Fibroblast of the conjunctiva (primary cell): Measurements from ENCODE around the gene SLC35F1.
"Not testable (repeated sequence)": the region's sequence is repeated elsewhere in the genome, so short reads cannot be mapped to it uniquely, and the experiment has no call there.

Experiments used
- DNase-seq: peaks from one replicate; pipeline ENCODE4 v3.0.0-alpha.2; 2010; ENCODE audit warnings: low read depth

Gene SLC35F1

GRCh38 chr6:117927866-117928265 lies 20.8 kb downstream of the SLC35F1 start:
- no peak for DNase-seq

- no peak for DNase-seq
Measured at GRCh38 chr6:117928833-117929232, 21.8 kb downstream of the SLC35F1 start.

- DNase-seq, result no peak
Measured at GRCh38 chr6:117929501-117929900, 22.4 kb downstream of the SLC35F1 start.

DNA sequence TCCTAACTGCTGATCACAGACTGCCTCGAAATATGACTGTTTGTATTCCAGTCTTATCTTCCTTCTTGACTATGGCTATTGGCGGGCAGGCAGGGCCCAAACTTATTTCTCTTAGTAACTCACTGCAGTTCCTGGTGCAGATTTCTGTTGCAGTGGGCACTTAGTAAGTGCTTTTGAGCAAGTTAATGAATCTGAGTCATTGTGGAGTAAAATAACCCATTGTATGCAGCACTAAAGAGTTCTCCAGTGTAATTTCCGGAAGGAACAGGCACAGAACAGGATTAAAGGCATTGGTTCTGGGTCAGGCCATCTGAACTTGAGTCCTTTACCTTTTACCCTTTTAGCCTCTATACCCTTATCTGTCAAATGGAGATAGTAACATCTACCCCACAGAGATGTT lies 23.6 kb downstream of the SLC35F1 start:
- DNase-seq, result no peak

DNA sequence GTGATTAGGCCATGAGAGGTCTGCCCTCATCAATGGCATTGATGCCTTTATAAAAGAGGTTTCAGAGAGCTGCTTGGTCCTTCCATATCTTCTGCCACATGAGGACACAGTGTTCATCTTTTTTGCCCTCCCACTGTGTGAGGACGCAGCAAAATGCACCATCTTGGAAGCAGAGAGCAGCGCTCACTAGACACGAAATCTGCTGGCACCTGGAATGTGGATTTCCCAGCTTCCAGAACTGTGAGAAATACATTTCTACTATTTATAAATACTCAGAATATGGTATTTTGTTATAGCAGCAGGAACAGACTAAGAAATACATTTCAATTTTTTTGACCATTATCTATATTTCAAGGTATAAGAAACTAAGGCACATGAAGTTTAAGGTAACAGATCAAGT lies 24.9 kb downstream of the SLC35F1 start:
- DNase-seq, result no peak

- DNase-seq, result no peak
Measured at GRCh38 chr6:117932676-117933075, 25.6 kb downstream of the SLC35F1 start.

- DNase-seq, result no peak
Measured at GRCh38 chr6:117933471-117933870, 26.4 kb downstream of the SLC35F1 start.

DNA sequence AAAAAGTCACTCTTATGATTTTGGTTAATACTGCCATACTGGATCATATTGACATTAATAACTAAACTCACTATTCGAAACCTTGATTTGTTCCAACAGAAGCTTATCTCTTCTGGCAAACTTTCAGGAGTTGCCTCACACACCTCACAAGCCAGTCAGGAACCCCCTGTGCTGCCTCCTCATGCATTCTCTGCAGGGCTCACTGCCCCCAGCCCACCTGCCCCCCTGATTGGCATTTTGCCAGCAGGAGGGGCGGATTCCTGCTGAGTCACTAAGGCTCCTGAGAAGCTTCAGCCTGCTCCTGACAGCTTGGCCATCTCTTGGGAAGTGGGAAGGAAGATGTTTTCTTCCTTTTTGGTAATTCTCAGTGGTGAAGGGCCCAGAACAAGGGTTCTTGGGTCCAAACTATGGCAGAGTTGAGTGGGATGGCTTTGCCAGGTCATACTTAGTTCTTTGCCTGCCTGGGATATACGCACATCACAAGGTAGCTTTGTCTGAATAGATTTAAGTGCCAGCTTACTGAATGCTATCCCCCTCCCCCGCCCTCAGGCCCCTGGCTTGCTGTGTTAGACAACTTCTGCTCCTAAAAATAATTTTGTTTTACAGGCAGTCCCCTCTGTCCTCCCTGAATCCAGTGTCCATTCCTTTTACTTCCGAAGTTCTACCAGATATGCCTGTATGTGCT lies 31.4 kb downstream of the SLC35F1 start:
- DNase-seq, result no peak

DNA sequence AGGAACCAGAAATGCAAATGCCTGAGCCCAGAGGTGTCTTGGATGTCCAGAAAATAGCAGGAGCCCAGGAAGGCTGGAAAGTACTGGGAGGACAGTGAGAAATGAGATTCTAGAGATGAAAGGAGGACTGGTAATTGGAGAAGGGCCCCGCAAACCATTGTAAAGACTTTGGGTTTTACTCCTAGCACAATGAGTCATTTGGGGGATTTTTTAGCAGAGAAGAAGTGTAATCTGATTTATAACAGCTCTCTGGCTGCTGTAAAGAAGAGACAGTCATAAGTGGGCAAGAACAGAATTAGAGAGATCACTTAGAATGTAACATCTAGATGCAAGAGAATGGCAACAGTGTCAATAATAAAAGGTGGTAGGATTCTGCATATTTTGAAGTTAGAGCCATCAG lies 40.2 kb downstream of the SLC35F1 start:
- no peak for DNase-seq

DNA sequence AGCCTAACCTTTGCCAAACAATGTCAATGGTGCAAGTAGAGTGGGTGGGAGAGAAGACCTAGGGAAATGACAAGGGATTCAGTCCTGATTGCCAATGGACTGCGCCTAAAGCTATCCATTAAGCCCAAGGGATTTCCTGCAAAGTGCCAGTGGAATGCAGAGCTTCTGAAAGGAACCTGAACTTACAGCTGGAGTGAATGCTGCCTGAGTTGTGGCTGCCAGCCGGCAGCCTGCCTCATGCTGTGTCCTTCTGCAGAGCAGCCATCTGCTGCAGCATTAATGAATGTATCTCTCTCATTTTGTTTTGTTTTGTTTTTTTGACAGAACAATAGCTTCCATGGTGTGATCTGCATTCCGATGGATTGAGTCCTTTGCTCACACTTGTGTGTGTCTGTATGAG lies 44.7 kb downstream of the SLC35F1 start:
- no peak for DNase-seq

DNA sequence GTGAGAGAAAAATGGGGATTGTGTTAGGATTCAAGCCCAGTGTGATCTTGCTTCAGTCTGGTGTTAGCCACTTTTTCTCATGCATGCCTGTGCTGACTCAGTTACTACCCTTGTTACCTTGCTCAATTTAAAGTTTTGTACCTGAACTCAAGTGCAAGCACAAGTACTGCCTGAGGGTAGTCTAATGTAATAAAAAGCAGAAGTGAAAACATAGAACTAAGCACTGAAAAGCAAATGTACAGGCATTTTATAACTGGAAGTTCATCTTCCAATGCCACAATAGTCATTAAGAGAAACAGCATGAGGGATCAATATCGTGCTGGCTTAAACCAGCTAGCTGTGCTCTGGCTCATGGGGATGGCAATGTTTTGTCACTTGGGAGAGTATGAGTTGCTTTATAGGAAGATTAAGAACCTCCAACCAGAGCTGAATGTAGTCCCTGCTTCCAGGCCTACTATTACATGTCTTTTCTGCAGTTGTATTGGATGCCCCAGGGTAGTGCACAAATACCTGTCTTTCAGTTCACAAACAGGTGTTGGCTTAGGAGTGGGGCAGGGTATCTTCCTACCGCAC lies 48.7 kb downstream of the SLC35F1 start:
- no peak for DNase-seq

DNA sequence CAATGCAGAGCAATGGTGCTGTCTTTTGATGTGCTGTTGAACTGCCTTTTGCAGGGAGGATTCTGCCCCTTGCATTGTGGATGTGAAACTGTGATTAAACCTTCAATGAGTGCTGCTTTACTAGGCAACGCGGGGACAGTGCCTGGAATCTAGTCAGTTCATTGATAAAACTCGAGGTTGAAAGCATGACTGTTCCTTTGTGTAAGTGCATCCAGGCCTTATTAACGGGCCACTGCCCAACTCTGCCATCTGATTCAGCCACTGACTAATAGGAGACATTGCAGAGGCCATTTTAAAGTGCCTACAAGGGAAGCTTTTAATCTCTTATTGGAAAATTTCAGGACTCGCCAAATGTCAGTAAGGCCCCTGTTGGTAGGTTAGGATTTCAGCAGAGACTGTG lies 49.3 kb downstream of the SLC35F1 start:
- DNase-seq, result no peak

DNA sequence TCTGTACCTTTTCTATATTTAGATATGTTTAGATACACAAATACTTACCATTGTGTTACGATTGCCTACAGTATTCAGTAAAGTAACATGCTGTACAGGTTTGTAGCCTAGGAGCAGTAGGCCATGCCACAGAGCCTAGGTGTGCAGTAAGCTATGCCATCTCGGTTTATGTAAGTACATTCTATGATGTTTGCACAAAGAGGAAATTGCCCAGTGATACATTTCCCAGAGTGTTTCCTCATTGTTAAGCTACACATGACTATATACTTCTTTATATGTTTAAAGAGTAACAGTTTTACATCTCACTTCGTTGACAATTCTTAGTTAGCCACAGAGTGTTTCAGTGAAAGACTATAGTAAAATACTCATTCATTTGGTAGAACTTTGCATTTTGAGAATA lies 51.5 kb downstream of the SLC35F1 start:
- DNase-seq, result no peak

DNA sequence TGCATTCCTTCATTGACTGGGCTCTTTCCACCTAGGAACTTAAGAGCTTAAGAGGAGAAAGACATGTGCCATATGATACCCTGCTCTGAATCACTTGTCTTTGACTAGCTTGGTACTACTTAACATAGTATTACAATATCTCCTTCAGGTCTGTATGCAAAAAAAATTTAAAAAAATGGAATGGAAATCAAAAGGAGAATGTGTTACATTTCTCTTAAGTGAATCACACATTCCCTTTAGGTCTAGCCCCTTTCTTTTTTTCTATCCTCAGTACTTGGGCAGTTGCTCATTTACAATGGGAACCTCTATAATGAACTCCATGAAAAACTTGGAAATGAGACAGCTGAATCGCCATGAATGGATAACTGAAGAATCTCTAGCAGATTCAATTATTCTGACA lies 53.8 kb downstream of the SLC35F1 start:
- no peak for DNase-seq

DNA sequence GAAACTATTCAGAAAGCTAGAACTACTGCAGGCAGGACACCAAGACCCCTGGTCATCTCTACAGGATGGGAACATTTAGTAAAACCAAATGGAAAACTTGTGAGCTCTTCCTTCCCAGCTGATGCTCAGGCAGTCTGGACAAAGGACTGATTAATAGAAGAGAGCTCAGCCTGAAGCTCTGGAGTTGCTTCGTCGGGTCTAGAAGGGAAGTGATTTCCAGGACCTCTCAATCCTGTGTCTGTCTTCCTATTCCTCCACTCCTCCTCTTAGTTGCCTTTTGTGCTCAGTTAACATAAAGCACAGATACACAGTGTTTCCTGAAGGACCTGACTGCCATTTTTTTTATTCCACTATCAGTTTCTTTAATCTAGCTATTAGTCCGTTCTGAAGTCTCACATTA lies 54.2 kb downstream of the SLC35F1 start:
- DNase-seq, result no peak

DNA sequence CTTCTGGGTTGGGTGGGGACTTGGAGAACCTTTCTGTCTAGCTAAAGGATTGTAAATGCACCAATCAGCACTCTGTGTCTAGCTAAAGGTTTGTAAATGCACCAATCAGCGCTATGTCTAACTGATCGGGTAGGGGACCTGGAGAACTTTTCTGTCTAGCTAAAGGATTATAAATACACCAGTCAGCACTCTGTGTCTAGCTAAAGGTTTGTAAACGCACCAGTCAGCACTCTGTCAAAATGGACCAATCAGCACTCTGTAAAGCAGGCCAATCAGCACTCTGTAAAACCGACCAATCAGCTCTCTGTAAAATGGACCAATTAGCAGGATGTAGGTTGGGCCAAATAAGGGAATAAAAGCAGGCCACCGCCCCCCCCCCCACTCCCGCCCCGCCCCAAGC lies 58.7 kb downstream of the SLC35F1 start:
- DNase-seq, result not testable (repeated sequence)

- no peak for DNase-seq
Measured at GRCh38 chr6:117971637-117972036, 64.6 kb downstream of the SLC35F1 start.

DNA sequence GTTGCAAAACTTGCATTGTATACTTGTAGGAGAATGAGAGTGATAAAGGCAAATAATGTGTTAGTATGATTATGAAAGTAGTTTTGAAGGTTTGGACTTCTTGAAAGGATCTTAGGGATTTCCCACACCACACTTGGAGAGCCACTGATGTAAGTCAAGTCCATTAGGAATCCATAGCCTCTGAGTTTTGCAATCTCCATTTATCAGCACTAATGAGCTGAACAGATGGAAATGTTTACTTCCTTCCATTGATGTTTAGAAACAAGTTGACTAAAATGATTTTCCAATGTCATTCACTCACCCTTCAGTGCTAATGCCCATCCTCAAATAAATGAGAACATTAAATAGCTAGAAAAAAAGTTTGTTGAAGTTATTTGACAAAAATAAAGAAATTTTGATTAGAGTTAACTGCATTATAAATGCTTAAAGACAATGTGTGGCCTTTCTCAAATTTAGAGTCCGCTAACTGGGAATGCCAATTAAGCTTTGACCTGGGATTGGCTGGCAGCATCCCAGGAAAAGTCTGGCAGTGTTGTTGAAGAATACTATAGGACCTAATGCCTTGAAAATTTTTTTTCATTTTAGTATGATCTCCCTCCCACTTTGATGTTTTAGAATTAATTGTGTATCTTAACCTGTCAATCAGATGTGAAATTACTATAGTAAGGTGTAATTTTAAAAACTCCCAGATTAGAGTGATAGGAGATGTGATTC lies 68.0 kb downstream of the SLC35F1 start:
- DNase-seq, result no peak

DNA sequence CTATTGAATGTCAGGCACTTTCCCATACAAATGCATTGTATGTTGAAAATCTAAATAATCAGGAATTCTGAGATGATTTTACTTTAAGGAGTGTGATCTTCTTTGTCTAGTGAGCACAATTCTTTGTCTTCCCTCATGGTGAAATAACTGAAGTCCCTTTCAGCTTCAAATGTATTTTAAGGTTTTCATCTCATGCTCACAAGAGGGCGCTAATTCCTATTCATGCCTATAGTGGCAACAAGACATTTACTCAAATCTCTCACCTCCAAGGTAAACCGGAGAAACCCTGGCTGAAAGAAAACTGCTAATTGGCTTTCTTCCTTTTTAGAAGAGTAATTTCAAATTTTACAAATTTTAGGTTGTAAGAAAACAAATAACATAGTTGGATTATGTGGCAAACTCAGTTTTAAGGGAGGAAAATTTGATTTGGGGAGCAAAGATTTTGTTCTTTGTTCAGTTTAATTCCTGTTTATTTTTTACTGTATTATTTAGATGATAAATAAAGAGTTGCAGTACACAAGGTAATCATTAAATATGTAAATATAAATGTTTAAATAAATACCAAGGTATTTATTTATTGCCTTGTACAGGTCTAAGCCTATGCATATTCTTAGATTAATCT lies 69.1 kb downstream of the SLC35F1 start:
- DNase-seq, result peak; percentile 1

- DNase-seq, result no peak
Measured at GRCh38 chr6:117985916-117986315, 78.9 kb downstream of the SLC35F1 start.

- DNase-seq, result no peak
Measured at GRCh38 chr6:117986396-117986795, 79.3 kb downstream of the SLC35F1 start.

DNA sequence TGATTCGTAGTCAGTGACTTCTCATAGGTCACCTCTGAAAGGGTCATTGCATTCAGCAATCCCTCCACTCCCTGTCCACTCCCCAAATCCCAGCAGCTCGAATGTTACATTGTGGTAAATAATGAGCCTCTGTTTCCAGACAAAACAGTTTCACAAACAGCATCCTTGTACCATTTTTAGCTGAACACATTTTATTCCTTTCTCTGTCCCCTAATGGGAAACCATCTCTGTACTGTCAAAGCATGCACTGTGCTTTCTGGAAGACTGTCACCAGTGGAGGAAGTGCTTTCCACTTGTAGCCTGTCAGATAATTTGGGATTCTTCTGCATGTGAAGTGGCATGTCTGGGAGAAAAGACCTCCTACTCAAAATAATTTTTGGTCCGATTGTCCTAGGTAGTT lies 82.0 kb downstream of the SLC35F1 start:
- no peak for DNase-seq

DNA sequence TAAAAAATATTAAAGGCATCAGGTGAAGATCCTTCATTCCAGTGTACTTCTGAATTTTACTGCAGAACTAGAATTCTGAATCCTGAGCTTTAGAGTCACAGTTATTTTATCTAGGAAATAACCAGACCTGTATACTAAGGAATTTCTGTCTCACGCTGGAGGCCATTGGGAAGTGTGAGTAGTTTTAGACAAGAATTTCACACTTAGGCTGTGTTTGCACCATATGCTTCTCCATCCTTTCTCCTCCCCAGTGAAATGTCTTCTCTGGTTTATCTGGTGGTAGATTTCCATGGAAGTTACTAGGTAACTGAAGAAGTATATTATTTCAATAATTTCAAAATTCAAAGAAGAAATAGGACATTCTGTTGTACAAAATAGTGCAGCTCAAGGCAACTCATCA lies 83.1 kb downstream of the SLC35F1 start:
- DNase-seq, result no peak
